ENCODE results near the gene MPND.
A peak's percentile ranks its signal among the peaks of the same experiment; 100 is the strongest.

The MPND gene

GRCh38 chr19:4368128-4368820, 24.9 kb downstream of the MPND start:
- DNase-seq: no peak

DNA sequence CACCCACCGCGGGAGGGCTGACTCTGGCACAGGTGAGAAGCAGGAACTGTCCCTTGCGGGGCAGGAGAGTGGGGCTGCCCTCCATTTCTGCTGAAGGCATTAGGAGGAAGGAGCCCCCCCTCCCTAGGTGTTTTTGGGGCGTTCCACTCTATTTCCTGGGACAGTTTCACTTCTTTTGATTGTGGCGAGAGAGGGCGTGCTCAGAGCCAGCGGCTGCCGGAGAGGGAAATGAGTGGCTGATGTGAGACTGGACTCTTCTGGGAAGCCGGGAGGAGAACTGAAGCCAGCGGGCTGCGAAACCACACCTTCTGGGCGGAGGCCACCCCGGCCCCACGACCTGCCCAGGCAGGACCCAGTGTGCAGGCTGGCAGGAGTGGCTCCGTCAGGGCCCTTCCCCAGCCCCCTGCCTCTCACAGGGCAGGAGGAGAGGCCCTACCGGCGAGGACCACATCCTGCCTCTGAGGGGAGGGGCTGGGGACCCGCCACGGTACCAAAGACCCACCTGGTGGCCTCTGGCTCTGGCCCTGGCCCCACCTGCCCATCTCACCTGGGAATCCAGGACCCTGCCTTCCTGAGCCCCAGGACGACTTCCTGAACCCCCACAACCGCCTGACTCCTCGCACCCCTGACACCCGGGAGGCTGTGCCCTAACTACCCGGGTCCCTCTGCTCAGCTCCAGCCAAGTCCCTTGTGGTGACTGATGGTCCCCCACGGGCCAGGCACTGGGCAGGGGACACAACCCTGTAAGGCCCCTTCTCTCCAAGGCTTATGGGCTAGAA, 25.9 kb downstream of the MPND start:
- peak; percentile 76 for DNase-seq

DNA sequence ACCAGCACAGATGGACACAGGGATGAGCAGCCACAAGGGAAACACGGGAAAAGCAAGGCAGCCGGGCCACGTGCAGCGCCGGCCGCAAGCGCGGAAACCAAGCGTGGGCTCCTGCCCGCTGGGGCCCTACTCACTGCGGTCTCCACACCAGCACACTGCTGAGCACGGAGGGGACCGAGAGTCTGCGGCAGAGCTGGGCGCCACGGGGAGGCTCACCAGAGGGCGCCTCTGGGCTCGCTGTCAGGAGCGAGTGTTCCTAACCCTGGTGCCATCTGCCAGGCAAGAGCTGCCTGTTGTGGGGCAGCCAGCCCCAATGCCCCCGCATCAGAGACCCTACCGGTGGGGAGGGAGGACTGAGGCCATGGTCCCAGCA, 26.5 kb downstream of the MPND start:
- DNase-seq: peak; percentile 78

GRCh38 chr19:4370418-4371041, 27.2 kb downstream of the MPND start:
- DNase-seq: no peak

DNA sequence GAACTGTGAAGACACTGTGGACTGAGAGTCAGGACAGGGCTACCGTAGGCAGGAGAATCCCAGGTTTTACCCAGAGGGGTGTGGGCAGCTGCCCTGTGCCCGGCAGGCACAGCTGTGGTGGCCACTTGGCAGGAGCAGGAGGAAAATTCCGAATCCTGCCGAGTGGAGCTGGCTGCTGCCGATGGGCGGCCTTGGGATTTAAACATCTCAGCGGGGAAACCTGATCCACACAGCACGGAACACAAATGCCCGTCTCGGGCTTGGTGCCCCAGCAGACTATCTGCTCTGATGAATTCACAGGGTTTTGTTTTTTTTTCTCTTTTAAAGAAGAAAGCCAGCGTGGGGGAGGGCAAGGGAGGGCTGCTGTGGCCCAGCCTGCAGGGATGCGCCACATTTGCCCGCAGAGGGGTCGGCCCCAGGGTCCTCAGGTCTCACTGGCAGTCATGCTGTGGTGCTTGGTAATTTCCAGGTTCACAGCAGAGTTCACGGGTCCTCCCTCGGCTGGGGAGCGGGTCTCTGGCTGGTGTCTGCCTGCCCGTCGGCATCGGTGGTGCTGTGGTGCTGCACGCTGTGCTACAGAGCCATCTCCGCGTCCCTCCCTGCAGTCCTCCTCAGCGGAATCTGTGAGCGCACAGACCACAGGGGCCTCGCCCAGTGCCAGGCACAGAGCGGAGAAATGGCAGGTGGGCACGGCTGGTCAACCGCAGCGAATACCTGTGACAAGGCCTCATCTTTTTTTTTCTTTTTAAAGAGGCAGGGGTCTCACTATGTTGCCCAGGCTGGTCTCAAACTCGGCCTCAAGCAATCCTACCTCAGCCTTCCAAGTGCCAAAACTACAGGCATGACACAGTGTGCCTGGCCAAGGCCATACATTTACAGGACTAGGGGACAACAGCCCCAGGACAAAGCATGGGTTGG, 28.1 kb downstream of the MPND start:
- no peak for DNase-seq

GRCh38 chr19:4372165-4373012, 29.0 kb downstream of the MPND start:
- DNase-seq: no peak

GRCh38 chr19:4373013-4373367, 29.6 kb downstream of the MPND start:
- DNase-seq: no peak

GRCh38 chr19:4373601-4374497, 30.5 kb downstream of the MPND start:
- no peak for DNase-seq

DNA sequence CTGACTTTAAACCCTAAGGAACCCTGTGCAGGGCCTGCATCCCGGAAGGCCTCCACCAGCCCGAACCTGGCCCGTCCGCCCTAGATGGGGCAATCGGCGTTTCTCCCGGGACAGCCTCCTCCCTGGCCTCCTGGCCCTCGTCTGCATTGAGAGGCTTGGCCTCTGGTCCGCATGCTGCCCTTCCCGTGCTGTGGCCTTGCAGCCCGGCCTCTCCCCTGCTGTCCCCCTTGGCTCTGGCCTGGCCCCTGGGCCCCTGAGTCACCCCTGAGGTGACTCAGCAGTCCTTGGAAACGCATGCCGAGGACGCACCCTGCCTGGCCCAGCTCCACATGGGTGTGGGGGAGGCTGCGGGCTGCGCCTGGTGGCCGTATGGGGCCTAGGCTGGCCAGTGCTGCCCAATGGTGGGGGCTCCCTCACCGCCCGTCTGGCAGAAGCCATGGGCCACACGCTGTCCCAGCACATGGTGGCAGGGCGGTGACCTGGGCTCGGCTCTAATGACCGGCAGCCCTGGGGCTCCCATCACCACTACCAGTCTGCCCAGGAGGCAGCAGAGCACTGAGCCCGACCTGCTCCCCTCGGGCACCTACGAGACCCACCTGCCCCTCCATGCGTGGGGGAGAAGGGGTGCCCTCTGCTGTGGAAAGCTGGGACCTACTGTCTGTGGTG, 31.3 kb downstream of the MPND start:
- DNase-seq: no peak

- DNase-seq: no peak
These were observed 32.0 kb downstream of the MPND start for GRCh38 chr19:4375164-4376027.

DNA sequence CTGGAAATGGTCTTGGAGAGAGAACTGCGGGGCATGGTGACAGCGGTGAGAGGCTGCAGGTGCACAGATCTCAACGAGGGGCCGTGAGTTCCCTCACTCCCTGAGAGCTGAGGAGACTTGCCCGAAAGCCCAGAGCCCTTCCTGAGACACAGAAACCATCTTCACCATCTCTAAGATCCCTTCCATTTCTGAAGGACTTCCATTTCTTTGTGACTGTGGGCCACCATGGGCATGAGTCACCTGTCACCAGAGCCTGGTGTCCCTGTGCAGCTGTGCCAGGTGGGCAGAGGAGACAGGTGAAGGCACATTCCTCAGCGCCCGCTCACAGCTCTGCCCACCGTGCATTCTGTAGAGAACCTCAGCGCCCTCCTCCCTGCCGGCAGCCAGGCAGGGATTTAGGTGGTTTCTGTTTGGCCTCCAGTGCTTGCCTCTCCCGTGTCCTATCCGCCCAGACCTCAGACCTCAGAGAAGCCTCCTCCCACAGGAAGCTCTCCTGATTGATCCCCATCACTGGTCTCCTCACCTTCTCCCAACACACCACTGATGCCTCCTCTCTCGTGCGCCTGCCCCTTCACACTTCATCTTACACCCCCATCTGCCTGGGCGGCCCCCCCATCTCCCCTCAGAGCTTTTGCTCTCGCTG, 32.8 kb downstream of the MPND start:
- no peak for DNase-seq

DNA sequence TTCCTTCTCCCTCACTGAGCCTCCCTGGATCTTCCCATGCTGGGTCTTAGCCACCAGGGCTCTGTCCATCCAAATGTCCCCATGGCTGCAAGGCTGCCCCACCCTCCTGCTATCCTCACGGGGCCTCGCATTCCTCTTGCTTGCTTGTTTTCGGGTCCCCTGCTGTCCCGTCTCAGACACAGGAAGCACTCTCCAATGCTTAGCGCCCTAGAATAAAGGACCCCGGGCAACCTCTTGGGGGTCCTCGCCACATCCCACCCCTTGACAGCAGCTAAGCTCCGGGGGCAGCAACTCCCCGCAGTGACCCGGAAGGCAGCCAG, 33.3 kb downstream of the MPND start:
- DNase-seq: no peak

DNA sequence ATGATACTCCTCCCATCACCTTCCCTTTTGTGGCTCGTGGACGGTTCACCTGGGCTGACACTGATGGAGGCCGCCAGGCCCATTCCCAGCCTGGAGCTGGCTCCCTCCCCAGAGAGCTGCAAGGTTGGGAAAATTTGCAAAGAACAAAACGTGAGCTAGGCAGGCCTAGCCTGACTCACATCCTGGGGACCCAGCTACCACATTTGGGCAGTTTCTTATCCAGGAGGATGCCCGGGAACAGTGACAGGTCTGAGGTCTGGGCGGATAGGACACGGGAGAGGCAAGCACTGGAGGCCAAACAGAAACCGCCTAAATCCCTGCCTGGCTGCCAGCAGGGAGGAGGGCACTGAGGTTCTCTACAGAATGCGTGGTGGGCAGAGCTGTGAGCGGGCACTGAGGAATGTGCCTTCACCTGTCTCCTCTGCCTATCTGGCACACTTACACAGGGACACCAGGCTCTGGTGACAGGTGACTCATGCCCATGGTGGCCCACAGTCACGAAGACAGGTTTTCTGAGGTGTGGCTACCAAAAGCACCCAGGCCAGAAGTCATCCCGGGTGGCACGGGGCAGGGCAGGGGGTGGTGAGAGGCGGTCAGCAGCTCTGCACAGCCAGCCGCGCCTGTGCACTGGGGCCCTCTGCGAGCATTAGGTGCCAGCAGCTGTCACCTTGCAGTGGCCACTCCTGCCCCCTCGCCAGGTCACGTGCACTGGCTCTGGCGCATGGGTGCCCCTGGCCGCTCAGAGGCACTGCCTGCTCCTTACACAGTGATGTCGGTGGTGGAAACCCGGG, 33.8 kb downstream of the MPND start:
- DNase-seq: no peak

- no peak for DNase-seq
These were observed 35.5 kb downstream of the MPND start for GRCh38 chr19:4378886-4379285.

GRCh38 chr19:4379383-4380253, 36.3 kb downstream of the MPND start:
- DNase-seq: peak; percentile 46

GRCh38 chr19:4380254-4380727, 36.9 kb downstream of the MPND start:
- peak; percentile 45 for DNase-seq

Data from stimulated activated CD4-positive, alpha-beta T cell treated with anti-CD3 and anti-CD28 coated beads, Interleukin-1b, Interleukin-23, amount 100 ng/mL, for 48 hours (primary cell).